HEK293 (cell line): Measurements from ENCODE around the gene MX1.

Source experiments
- ZEB2 ChIP-seq: fragments of 450-650 bp; formaldehyde crosslinking; IDR thresholded peaks from 2 replicates; pipeline ENCODE4 v1.5.1; 2016; ENCODE audit warnings: missing biosample characterization, missing genetic modification characterization
- ZNF341 ChIP-seq: fragments of 450-650 bp; formaldehyde crosslinking; IDR thresholded peaks from 2 replicates; pipeline ENCODE4; 2016; ENCODE audit warnings: low read depth, missing biosample characterization, missing genetic modification characterization
- ZNF747 ChIP-seq: fragments of 450-650 bp; formaldehyde crosslinking; IDR thresholded peaks from 2 replicates; pipeline ENCODE4 v1.5.1; 2016; ENCODE audit warnings: missing biosample characterization, missing genetic modification characterization

GRCh38 chr21:41508415-41509144 is 82.5 kb downstream of the MX1 start:
- no peak for TF ChIP-seq ZEB2
- no peak for TF ChIP-seq ZNF747 (tag by site-specific recombination)
- no peak for TF ChIP-seq ZNF341 (tag by site-specific recombination)
